ENCODE measurements around the gene RALGPS2.

DNA sequence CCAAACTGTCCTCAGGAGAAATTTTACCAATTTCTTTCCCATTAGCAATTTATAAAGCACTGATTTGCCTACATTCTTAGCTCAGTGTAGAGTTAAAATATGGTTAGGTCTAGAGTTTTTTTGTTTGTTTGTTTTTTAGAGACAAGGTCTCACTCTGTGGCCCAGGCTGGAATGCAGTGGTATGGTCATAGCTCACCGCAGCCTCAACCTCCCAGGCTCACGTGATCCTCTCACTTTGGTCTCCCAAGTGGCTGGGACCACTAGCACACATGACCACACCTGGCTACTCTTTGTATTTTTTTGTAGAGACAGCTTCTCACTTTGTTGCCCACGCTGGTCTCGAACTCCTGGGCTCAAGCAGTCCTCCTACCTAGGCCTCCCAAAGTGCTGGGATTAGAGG, 10.6 kb upstream of the RALGPS2 start:
- TF ChIP-seq, protein P1, sequence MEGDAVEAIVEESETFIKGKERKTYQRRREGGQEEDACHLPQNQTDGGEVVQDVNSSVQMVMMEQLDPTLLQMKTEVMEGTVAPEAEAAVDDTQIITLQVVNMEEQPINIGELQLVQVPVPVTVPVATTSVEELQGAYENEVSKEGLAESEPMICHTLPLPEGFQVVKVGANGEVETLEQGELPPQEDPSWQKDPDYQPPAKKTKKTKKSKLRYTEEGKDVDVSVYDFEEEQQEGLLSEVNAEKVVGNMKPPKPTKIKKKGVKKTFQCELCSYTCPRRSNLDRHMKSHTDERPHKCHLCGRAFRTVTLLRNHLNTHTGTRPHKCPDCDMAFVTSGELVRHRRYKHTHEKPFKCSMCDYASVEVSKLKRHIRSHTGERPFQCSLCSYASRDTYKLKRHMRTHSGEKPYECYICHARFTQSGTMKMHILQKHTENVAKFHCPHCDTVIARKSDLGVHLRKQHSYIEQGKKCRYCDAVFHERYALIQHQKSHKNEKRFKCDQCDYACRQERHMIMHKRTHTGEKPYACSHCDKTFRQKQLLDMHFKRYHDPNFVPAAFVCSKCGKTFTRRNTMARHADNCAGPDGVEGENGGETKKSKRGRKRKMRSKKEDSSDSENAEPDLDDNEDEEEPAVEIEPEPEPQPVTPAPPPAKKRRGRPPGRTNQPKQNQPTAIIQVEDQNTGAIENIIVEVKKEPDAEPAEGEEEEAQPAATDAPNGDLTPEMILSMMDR (IDR thresholded peaks at IDR 0.05): no peak
- no peak for TF ChIP-seq POLR2A (IDR thresholded peaks at IDR 0.05)

Measured in right lobe of liver (tissue), 4 donors.